GM19238 (cell line): ENCODE measurements around the gene MYO7B.
"Not testable (repeated sequence)": the region's sequence is repeated elsewhere in the genome, so short reads cannot be mapped to it uniquely, and the experiment has no call there.

ENCODE experiments used
- DNase-seq: peaks from one replicate; pipeline ENCODE4 v3.0.0; 2011; ENCODE audit warnings: low spot score; ENCODE audit not compliant: insufficient read length

The MYO7B gene

DNA sequence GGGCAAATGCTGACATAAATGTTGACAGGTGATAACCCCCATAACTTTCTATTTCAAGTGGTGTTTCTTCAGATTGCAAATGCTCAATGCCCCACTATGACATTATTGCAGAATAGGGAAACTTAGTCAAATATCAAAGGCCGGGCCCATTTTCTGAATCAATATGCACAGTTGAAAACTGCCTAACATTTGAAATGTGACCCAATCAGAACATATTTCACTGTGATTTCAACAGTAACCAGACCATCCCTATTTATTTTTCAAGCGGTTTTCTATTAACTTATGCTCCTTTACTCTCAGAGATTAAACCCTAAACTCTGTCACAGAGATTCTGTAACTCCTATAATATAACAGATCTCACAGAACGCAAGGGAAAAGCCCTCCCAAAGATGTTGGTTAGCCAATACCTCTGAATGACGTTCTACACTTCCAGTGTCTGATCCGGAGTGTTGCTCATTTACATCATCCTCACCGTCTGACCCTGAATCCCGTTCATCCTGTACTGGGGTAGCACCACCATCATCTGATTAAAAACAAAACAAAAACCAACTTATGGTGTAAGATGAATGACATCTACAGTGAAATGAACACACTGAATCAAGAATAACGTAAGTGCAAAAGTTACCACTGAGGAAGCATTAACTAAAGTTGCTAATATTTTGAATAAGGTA, 12.1 kb upstream of the MYO7B start:
- DNase-seq, result no peak

DNA sequence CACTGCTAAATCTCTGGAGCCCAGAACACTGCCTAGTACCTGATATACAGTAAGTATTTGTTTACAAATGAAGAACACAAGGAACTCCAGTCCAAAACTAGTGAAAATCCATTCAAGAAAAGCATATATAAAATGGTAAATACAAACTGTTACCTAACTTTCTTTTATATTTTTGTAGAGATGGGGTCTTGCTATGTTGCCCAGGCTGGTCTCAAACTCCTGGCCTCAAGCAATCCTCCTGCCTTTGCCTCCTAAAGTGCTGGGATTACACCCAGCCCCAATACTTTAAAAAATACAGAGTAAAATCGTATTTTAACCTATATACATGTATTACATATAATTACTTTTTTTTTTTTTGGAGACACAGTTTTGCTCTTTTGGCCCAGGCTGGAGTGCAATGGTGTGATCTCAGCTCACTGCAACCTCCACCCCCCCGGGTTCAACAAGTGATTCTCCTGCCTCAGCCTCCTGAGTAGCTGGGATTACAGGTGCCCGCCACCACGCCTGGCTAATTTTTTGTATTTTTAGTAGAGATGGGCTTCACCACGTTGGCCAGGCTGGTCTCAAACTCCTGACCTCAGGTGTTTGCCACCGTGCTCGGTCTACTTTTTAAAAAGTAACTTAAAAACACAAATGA, 11.2 kb upstream of the MYO7B start:
- not testable (repeated sequence) for DNase-seq

DNA sequence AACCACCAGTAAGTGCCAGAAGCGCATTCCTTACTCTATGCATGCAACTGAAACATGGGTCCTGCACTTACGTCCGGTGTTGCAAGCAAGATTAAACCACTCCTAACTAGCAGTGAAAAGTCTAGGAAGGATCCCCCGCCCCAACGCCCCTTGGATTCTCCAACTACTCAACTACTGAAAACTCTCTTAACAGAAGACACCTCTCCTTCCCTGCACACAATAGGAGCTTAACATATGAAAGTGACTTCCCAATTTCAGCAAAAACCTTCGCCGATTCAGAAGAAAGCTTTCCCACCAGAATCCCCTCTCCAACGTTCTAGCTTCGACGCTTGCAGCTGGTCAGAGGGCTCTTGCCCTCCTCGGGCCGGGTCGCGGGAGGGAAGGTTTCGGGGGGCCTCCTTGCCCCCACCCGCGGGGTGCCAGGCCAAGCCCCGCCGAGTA, 9.8 kb upstream of the MYO7B start:
- no peak for DNase-seq

DNA sequence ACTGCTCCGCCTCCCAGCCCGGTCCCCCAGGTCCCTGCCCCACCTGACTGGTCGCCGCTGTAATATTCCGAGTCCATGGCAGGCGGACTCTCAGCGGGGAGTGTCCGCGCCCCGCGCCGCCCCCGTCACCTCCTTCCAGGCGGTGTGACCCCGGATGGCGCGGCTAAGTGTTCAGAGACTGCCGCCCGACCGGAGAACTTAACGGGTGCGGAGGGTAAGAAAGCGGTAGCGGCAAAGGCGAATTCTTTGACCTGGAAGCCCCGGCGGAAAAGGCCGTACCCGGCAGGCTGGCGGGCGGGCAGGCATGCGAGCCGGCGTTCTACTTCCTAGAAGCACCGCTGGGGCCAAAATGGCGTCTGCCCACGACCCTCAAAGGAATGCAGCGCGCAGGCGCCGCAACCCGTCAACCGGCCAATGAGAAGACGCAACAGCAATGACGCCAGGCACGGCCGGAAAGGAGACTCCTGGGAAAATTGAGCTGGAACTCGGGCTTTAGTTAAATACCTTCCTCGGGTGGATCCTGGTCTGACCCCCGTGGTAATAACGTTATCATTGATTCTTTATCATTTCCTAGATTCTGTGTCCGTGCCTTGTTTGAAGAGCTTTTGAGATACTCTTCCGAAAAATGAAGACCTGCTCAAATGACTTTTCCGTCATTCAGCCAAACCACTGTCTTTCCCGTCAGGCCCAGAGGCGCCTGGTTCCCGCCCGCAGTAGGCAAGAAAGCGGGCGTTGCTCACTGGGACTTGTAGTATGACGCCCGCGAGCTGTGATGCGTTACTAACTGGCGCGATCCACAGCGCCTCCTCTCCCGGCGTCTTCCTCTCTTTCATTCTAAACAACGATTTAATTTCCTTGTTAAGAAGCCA, 9.1 kb upstream of the MYO7B start, which contains the start of gene IWS1:
Gene IWS1, minus strand, starts transcription at position 358 of the 869 bp plus-strand sequence. Its CDS starts 281 bp downstream, at position 77.
- peak; percentile 86 for DNase-seq

DNA sequence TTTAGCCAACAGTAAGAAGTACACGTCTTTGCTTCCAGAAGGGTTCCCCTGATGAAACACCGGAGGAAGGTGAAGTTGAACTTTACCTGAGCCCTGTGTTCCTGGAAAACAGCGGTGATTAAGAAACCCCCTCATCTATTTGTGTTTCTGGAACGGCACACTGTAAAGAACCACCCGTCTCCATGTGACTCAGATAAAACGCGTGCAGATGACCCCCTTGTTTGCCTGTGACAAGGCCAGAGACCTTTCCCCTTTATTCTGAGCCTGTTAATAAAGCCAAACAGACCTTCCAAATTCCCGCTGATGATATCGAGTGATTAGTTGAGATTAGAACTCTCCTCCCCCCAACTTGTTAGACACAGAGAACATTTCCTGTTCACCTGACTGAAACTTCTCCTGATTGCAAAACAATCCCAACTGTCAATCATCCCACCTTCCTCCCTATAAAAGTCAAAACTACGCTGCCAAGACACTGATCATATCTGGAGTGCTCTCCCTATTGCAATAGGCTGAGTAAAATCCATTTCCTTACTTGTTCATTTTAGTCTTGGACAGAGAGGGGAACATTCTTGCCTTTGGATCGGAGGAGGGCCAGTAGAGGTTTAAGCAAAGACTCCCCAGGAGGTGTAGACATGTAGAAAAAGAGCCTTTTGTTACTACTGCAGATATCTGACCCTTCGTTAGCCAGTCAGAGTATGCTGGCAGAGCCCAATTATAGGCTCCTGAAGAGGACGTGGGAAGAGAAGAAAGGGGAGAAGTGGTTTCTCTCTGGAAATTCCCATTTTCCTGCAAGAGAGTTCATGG, 8.3 kb upstream of the MYO7B start:
- DNase-seq, result no peak

DNA sequence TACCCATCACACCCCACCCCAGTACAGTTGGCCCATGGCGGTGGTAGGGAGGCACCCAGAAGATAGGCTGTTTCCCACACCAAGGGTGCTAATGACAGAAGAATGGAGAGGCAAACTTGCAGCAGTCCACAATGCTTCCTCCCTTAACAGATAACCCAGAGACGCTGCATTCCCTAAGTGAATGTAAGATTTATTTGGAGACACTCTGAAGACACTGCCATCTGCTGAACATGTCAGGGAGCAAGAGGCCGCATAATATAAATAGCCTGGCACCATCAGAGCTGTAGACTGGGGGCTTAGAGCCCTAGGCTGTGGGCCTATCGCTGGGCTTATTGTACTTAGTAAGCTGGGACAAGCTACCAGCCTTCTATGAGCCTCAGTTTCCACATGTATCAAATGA, 7.0 kb upstream of the MYO7B start:
- DNase-seq, result no peak

DNA sequence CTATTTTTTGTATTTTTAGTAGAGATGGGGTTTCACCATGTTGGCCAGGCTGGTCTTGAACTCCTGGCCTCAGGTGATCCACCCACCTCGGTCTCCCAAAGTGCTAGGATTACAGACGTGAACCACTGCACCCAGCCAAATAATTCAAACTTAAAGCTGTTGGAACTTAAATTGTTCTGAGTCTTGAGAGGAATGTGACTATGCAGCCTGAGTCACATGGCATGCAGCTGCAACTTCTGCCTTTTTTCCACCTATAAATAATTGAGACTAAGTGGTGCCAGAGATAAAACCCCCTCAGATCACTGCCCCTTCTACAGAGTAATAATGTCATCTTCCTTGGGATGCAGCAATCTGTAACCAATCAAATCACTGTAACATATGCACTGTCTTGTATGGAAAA, 6.1 kb upstream of the MYO7B start:
- not testable (repeated sequence) for DNase-seq

DNA sequence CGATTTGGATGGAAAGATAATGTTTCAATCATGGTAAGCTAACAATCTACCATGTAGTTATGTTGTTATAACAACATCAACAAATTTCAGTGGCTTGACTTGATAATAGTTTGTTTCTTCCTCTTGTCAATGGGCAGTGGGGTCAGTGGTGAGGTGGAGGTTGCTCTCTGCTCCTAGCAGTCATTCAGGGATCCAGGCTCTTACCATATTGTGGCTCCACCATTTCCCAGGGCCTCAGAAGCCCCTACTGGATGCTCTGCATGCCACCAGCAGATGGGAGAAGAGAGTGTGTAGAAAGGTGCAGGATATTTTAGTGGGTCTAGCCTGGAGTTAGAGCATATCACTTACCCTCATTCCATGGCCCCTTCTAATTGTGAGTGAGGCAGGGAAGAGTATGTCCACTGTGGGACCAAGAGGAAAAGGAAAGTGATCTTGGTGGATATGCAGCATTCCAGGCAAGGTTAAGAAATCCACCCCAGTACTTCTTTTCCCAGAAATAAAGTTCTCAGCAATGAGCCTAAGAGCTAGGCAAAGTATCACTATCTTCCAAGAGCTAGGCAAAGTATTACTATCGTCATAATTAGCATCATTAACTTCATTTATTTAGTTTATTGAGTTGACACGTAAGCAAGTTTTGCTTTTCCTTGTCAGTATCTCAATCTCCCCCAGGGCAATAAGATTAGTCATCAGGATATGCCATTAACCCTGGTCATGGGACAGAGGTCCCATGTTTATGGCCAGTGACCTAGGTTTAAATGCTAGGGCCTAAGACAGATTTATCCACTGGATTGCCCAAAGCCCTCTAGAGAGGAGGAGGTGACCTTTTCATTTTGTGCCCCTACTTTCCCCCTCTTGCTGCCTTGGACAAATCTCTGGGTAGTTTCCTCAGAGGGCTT, 5.0 kb upstream of the MYO7B start:
- DNase-seq, result no peak

DNA sequence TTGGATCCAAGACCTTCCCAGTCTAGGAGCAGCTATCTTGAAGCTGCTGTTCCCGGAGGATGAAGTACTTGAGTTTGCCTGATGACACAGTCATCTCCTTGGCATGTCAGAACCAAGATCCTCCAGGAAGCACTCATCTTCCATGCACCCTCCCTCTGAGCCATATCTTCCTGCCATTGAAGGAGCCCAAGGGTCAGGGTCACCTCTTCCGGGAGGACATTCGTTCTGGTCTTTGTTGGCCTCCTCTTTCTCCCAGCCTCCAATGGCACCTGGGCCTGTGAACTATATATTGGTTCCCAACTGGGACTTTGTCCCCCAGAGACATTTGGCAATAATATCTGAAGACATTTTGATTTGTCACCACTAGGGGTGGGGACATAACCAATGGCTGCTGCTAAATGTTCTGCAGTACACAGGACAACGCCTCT, 4.2 kb upstream of the MYO7B start:
- DNase-seq, result no peak

DNA sequence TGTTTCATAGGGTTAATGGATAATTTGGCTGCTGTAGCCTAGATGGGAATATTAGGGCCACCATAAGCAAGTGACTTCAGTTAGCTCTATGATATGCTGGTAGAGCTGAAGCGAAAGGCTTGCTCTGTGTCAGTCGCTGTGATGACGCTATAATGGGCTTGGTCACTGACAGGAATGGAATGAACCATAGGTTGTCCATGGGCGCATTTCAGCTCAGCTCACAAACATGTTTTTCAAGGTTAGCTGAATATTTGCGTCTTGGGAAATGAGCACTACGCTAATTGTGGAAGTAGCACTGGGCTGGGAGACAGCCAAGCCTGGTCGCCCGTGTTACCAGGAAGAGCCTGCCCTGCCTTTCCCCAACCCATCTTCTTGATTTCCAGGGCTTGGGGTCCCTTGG, 3.2 kb upstream of the MYO7B start:
- DNase-seq, result no peak

DNA sequence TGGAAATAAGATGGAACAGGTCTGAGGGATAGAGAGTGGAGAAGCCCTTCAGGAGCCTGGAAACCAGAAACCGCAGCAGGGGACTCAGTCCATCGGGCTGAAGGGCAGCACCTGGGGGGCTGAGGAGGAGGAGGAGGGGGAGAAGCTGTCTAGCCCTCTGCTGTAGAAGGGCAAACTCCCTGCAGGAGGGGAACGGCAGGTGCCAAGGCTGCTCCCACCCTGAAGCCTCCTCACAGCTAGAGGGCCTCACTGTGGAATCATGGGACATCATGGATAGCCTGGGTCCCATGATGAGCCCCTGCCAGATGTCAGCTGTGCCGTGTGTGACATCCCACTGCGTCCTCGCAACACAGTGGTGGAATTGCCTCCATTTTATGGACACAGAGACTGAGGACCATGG, 435 bp downstream of the MYO7B start:
- no peak for DNase-seq

DNA sequence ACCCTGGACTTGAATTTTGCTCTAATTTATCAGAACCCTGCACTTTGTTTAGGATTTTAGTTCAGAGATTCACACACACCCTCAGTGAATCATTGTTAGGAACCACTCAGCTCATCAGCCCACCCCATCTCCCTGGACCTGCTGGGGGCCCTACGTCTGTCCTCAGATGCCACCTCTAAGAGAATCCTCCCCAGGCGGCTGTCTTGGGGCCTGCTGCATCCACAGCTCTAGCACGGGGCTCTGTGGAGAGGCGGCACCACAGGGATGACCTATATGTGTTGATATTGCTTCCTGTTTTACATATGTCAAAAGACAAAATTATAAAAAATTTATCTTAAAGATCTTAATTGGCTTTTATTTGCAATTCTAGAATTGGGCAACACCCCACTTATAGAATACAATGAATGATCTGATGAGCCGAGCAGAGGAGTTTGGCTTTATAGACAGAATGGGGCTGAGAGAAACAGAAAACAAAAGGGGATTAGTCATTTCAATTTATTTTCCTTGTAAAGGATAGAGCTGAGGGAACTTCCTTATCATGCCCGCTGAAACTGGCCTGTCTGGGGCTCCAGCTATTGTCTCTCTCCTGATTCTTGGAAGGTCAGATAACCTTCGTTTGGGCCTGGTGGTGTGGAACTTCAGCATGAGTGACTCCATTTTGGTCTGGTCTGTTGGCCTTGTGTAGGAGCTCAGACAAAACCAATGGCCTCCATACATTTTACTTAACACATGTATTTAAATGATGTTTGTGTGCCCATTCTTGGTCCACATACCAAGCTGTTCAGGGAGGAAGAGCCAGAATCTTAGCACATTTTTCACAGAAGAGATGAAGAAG, 1.4 kb downstream of the MYO7B start:
- no peak for DNase-seq

DNA sequence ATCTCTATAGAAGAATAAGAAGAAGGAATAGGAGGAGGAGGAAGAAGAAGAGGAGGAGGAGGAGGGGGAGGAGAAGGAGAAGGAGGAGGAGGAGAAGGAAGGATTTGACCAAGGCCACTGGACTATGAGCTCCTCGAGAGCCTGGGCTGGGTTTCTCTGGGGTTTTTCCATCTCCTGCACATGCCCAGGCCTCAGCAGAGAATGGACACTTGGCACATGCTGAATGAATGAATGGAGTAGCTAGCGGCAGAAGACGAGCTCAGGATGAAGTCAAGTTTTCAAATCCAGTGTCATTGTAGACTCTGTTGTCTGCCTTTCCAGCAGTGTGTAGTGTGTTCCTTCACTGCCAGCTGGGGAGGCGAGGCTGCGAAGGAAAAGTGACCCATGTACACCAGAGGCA, 2.2 kb downstream of the MYO7B start:
- no peak for DNase-seq

DNA sequence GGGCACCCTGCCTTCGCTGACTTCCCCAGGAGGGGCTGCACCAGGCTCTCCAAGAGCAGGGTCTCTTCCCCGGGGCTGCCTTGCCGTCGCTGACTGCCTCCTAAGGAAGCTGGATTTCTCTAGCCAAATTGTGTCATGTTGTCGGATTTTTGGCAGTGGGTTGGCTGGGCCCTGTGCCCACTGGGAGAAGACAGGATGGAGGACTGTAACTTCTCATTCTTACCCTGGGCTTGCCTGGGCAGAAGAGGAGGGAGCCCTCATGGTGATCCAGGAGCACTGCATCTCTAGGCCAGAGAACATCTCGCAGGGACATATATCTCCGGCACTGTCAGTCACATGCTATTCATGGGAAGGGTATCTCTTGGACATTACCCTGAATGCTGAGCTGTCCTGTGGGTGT, 6.3 kb downstream of the MYO7B start:
- no peak for DNase-seq

DNA sequence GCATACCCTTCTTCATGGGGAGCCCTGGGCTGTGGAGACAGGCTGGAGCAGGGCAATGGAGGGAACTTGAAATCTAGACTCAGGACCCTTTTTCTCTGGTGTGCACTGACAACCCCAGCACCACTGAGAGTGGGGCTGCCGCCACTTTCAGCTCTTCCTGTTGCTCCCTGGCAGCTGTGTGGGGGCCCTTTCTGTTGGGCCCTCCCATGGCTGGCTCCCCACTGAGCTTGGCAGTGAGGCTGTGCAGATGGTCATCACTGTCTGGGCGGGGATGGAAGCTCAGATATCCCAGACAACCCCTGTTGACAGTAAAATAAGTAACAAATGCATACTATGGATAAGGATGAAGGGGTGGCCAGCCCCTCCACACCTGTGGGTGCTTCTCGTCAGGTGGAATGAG, 6.7 kb downstream of the MYO7B start:
- DNase-seq, result no peak

DNA sequence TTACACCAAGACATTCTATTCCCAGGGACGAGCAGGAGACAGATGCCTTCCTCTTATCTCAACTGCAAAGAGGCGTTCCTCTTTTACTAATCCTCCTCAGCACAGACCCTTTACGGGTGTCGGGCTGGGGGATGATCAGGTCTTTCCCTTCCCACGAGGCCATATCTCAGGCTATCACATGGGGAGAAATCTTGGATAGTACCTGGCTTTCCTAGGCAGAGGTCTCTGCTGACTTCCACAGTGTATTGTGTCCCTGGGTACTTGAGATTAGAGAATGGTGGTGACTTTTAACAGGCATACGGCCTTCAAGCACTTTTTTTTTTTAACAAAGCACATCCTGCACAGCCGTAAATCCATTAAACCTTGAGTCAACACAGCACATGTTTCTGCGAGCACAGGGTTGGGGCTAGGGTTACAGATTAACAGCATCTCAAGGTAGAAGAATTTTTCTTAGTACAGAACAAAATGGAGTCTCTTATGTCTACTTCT, 7.6 kb downstream of the MYO7B start:
- not testable (repeated sequence) for DNase-seq

DNA sequence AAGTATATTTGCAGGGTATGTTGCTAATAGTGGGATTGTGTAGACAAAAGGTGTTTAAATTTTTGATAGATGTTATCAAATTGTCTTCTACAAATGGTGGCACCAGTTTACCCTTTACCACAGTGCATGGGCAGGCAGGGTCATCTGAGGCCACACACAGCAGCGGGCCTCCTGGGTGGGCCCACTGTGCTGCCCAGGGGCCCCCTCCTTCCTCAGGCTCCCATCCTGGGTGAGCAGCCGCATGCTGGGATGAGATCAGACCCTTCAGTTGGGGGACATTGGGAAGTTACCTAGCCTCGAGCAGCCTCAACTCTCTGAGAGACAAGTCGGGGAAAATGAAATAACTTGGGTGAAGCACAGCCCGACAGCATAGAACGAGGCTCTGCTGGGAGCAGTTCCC, 9.7 kb downstream of the MYO7B start:
- no peak for DNase-seq

DNA sequence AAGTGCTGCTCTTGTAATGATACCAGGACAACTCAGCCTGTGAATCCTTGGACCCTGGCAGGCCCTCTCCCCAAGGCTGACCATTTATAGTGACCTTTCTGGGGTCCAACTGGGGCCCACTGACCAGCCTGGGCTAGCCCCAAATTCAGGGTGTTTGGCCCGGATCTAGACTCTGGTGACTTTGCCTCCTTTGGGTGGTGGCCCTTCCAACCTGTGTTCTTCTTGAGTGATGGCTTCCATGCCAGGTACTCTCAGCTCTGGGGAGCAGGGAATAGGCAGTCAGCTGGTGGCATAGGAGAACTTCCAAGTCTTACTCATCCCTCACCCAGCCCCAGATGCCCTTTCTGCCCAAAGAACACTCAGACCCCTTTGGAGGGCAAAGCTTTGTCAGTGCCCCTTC, 10.3 kb downstream of the MYO7B start:
- no peak for DNase-seq

DNA sequence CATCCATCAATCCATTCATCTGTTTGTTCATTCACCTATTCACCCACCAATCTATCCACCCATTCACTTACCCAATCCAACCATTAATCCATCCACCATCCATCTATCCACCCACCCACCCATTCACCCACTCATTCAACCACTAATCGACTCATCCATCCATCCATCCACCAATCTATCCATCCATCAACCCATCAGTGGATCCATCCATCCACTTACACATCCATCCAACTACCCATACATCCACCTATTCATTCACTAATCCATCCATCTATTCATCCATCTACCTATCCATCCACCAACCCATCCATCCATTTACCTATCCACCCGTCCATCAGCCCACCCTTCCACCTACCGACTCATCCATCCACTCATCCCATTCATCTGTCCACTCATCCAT, 11.3 kb downstream of the MYO7B start:
- DNase-seq, result no peak
